HG03045 (cell line): Measurements from ENCODE around the gene PRPF31.
A peak's percentile ranks its signal among the peaks of the same experiment; 100 is the strongest.
"Not testable (repeated sequence)": the region's sequence is repeated elsewhere in the genome, so short reads cannot be mapped to it uniquely, and the experiment has no call there.

Experiments
- ATAC-seq: cut with Tn5 transposase; IDR thresholded peaks from one replicate; pipeline ENCODE4 v1.9.1; 2021; ENCODE audit warnings: mild to moderate bottlenecking, moderate library complexity; ENCODE audit not compliant: unreplicated experiment

The PRPF31 gene, protein sequence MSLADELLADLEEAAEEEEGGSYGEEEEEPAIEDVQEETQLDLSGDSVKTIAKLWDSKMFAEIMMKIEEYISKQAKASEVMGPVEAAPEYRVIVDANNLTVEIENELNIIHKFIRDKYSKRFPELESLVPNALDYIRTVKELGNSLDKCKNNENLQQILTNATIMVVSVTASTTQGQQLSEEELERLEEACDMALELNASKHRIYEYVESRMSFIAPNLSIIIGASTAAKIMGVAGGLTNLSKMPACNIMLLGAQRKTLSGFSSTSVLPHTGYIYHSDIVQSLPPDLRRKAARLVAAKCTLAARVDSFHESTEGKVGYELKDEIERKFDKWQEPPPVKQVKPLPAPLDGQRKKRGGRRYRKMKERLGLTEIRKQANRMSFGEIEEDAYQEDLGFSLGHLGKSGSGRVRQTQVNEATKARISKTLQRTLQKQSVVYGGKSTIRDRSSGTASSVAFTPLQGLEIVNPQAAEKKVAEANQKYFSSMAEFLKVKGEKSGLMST

DNA sequence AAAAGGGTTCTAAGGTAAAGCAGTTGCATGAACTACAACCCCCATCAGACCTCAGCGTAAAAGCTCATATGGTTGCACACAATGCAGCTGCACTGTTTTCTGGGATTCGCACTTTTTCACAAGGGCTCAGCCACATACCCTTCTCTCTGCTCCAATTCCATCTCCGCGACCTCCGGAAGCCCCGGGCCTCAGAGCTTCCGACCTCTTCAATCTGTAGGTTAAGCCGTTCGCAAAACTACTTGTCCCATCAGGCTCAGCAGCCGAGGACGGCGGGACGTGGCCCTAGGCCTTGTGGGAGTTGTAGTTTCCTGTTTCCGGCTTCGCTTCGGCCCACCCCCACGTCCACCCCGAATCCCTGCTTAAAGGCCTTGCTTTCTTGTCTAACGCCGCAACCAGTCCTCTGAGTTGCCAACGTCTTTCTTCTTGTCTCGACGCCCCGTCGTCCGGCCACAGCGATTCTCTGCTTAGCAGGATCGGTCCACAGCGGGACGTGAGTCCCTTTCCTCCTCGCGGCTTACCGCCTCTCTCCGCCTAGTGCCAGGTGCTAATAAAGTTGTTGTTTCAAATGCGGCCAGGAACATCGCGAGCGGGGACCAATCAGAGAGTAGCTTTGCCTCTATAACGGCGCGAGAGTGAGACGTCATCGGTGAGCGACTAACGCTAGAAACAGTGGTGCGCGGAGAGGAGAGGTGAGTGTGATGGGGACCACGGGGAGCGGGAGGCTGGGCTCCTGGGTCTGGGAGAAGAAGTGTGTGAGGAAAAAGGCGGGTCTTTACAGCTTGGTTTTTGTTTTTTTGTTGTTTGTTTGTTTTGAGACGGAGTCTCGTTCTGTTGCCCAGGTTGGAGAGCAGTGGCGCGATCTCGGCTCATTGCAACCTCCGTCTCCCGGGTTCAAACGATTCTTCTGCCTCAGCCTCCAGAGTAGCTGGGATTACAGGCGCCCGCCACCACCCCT lies at the start of gene PRPF31, which contains the start of gene TFPT:
Gene PRPF31 (plus strand): TSS at position 646 of the 955 bp plus-strand sequence. CDS start 2,525 bp downstream, outside the sequence.
Gene TFPT (minus strand): TSS at position 549 of the 955 bp plus-strand sequence. CDS start 388 bp downstream, at position 161.
- ATAC-seq = peak; percentile 72

DNA sequence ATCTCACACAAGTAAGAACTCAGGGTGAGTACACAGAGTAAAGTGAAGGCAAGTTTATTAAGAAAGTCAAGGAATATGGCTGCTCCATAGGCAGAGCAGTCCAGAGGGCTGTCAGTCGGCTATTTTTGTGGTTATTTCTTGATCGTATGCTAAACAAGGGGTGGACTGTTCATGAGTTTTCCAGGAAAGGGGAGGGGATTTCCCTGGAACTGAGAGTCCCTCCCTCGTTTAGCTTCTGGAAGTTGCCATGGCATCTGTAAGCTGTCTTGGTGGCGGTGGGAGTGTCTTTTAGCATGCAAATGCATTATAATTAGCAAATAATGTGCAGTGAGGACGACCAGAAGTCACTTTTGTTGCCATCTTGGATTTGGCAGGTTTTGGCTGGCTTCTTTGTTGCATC lies 46.1 kb upstream of the PRPF31 start:
- ATAC-seq = no peak

DNA sequence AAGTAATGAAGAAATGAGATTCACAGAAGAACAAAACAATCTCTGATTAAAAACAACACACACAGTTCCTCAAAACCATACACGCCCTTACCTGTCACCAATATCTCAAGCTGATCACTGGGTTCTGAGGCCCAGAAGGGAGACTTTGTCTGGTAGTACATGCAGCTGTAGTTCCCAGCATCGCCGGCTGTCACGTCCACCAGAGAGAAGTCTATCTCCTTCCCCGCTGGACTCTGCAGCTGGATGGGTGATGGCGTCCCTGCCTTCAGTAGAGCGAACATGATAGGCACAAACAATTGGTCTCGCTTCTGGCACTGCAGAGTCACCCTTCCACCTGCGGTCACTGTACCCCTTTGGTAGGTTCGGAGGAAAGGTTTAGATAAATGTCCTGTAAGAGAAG lies 41.7 kb upstream of the PRPF31 start:
- ATAC-seq = no peak

DNA sequence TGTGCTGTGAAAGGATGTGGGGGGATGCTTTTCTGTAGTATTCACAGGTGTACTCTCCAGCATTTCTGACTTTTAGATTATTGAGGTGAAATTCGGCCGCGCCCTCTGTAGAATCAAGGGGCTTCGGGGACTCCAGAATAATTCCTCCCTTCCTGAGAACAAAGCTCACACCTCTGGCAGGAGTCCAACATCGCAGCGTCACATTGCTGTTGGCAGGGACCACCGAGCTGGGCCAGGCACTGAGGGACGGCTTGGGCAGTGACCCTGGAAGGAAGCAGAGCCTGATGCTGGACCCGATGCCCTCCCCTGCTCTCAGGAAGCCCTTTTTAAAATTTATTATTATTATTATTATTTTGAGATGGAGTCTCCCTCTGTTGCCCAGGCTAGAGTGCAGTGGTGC lies 40.7 kb upstream of the PRPF31 start:
- no peak for ATAC-seq

DNA sequence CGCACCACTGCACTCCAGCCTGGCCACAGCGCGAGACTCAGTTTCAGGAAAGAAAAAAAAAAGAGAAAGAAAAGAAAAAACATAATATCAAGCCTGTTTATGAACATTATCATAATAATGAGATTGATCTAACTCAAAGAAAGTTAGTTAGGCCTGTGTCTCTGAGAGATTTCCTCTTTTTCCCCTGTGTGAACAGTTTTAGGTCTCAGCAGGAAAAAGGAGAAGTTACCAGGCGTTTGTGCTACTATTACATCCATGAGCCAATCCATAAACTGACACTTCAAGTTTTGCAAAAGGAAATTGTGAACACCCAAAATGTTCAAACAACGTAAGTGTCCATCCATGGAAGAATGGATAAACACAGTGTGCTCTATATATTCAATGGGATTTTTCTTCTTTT lies 38.2 kb upstream of the PRPF31 start:
- ATAC-seq = no peak

DNA sequence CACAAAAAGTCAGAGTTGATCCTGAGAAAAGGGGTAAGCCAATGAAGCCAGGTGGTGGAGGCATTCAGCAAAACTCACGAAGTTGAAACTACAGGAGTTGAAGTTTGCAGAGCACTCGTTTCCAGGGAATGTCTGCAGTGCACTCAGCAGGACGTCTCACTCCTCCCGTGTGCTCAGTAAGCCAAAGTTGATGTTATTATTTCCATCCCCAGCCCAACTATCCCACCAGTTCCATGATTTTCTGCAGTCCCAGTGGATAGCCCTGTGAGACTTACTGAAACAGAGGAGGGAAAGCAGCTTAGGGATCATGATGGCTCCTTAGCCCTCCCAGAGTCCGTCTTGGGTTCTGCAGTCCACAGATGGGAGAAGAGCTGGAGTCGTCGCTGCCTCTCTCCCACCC lies 34.5 kb upstream of the PRPF31 start, which contains the start of gene TARM1:
Gene TARM1 (minus strand): TSS at position 334 of the 400 bp plus-strand sequence. CDS start 25 bp downstream, at position 309.
- no peak for ATAC-seq

DNA sequence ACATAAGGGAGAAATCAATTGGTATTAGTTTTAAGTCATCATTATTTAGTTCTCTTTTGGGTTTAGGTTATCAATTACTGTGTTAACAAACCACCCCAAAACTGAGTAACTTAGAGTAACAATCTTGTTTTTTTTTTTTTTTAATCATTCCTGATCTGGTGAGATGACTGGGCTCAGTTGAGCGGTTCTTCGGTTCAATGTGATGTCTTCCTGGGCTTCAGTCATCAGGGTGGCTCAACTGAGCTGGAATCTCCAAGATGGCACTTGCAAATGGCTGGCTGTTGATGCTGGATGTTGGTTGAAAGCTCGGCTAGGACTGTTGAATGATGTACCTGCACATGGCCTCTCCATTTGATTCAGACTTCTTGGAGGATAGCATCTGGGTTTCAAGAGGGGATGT lies 31.1 kb upstream of the PRPF31 start:
- ATAC-seq = no peak

DNA sequence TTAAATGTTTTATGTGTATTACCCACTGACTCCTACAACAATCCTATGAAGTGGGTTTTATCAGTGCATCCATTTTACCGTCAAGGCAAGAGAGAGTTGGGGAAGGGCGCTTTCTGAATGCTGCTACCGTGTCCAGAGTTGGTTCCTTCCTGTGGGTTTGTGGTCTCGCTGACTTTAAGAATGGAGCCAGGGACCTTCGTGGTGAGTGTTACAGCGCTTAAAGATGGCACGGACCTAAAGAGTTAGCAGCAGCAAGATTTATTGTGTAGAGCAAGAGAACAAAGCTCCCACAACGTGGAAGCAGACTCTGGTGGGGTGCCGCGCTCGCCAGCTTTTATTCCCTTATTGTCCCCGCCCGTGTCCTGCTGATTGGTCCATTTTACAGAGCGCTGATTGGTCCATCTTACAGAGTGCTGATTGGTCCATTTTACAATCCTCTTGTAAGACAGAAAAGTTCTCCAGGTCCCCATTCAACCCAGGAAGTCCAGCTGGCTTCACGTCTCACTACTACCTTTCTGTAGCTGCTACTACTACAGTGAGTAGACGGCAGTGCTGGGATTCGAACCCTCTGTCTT lies 21.0 kb upstream of the PRPF31 start:
- ATAC-seq = no peak

DNA sequence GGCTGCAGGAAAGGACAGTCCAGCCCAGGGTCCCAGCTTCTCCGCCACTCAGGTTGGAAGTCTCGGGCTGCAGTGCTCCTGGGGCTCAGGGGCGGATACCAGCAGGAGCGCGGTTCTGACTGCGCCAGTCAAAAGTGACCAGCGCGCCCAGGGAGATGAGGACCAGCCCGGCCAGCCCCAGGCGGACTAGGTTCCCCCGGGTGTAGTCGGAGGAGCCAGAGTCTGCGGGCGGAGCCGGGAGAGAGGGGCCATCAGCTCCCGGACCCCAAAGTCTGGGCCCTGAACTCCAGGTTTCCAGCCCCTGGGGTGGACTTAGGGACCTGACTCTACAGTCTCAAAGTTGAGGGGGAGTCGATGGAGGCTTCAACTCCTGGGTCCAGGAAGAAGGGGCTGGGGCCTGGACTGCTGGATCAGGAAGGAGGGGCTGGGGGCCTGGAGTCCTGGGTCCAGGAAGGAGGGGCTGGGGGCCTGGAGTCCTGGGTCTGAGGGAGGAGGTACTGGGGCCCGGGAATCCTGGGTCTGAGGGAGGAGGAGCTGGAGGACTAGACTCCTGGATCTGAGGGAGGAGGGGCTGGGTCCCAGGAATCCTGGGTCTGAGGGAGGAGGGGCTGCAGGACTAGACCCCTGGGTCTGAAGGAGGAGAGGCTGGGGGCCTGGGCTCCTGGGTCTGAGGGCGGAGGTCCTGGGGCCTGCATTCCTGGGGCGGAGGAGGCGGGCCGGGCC lies 20.3 kb upstream of the PRPF31 start:
- no peak for ATAC-seq

DNA sequence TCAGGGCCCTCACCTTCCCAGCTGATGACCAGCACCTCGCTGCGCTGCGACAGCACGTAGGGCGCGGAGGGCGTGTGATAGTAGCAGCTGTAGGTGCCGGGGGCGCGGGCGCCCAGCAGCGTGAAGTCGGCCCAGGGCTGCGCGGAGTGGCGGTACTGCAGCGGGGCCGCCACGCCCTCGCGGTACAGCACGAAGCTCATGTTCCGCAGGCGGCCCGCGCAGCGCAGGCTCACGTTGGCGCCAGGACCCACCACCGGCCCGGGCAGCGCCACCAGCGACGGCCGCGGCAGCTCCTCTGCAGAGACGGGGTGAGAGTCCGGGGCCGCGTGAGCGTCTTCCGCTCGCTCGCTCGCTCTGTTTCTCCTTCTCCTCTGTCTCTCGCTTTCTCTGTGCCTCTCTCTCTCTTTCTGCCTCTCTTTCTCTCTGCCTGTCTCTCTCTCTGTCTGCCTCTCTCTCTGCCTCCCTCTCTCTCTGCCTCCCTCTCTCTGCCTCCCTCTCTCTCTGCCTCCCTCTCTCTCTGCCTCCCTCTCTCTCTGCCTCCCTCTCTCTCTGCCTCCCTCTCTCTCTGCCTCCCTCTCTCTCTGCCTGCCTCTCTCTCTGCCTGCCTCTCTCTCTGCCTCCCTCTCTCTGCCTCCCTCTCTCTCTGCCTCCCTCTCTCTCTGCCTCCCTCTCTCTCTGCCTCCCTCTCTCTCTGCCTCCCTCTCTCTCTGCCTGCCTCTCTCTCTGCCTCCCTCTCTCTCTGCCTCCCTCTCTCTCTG lies 19.5 kb upstream of the PRPF31 start:
- ATAC-seq = not testable (repeated sequence)

DNA sequence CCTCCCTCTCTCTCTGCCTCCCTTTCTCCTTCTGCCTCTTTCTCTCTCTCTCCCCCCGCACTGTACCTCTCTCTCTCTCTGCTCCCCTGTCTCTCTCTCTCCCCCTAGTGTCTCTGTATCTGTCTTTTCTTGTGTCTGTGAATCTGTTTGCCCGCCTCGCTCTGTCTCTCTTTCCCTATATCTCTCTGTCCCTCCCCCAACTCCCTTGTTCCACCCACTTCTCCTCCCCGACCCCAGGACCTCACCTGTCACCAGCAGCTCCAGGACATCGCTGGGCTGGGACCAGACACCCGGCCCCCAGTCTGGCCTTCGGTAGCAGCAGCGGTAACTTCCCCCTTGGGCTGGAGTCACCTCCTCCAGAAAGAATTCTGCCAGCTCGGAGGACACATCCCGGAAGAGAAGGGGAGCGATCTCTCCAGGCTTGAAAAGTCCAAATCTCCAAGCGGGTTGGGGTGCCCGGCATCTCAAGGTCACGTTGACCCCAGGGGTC lies 18.9 kb upstream of the PRPF31 start:
- ATAC-seq = no peak

DNA sequence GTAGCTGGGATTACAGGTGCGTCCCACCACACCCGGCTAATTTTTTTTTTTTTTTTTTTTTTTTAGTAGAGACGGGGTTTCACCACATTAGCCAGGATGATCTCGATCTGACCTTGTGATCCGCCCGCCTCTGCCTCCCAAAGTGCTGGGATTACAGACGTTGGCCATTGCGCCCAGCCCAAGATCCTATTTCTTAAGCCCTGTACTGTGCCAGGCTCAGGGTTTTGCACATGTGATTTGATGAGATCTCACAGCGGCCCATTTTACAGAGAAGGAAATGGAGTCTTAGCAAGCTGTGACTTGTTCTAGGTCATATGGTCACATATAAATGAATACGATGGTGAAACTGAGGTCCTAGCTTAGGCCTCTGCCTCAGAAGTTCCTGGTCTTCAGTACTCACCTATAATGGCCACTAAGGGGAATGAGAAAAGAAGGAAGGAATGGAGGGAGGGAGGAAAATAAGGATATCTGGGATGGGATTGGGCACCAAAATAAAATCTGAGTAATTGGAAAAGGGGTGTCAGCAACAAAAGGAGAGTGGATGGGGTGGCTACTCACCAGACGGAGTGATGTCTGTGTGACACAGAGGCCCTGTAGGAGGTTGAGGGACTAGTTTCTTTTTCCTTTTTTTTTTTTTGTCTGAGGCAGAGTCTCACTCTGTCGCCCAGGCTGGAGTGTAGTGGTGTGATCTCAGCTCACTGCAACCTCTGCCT lies 16.2 kb upstream of the PRPF31 start:
- no peak for ATAC-seq

DNA sequence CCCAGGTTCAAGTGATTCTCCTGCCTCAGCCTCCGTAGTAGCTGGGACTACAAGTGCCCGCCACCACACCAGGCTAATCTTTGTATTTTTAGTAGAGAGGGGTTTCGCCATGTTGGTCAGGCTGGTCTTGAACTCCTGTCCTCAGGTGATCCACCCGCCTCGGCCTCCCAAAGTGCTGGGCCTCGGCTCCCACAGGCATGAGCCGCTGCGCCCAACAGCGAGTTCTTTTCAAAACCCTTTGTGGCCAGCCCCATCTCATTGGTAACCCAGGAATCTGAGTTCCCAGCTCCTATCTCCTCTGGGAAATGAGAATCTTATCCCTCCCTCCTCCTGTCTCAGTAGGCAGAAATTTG lies 15.7 kb upstream of the PRPF31 start:
- not testable (repeated sequence) for ATAC-seq

DNA sequence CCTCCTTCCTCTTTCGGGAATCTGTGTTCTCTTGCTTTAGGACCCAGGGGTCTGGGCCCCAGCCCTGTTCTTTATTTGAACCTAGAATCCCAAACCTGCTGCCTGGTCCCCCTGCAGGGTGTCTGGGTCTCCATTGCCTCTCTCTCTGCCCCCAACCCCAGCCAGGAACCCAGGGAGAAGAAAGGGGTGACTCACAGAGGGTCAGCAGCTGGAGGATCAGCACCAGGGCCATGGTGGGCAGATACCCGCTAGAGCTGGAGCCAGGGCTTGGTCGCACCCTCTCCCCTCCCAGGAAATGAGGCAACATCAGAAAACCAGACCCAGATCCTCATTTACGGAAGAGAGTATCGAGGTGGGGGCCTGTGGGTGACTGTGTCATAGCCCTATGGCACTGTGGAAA lies 15.0 kb upstream of the PRPF31 start, which contains the start of gene OSCAR:
Gene OSCAR (minus strand): TSS at position 243 of the 400 bp plus-strand sequence. CDS start 11 bp downstream, at position 232.
- ATAC-seq = no peak

DNA sequence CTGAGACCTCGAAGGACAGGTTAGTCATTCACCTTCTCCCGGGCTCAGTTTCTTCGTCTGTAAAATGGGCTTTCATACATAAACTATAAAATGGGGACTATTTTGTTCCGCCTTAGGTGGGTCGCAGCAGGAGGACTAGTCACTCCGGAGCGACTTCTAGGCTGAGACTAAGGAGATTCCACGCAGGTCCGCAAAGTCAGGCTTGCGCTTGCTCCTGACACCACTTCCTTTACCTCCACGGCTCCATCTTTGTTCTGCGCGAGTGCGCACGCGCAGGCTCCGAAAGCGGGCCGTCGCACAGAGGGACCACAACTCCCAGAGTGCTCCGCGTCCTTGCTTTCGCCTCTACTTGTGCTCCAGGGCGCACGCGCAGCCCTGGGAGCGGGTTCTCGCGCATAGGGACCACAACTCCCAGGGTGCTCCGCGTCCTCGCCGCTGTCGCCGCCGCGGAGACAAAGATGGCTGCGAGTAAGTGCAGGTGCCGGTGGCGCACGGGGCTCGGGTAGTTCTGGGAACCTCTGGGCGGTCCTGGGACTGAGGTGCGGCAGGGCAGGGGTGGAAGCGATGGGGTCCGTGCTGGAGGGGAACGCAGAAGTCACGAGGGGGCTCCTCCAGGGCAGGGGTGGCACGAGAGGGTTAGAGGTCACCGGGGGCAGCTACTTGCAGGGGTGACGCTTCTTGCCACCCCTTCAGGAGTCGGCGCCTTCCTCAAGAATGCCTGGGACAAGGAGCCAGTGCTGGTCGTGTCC lies 13.0 kb upstream of the PRPF31 start, which contains the start of gene NDUFA3:
Gene NDUFA3 (plus strand): TSS at position 435 of the 749 bp plus-strand sequence. CDS start 24 bp downstream, at position 459.
- peak; percentile 92 for ATAC-seq

DNA sequence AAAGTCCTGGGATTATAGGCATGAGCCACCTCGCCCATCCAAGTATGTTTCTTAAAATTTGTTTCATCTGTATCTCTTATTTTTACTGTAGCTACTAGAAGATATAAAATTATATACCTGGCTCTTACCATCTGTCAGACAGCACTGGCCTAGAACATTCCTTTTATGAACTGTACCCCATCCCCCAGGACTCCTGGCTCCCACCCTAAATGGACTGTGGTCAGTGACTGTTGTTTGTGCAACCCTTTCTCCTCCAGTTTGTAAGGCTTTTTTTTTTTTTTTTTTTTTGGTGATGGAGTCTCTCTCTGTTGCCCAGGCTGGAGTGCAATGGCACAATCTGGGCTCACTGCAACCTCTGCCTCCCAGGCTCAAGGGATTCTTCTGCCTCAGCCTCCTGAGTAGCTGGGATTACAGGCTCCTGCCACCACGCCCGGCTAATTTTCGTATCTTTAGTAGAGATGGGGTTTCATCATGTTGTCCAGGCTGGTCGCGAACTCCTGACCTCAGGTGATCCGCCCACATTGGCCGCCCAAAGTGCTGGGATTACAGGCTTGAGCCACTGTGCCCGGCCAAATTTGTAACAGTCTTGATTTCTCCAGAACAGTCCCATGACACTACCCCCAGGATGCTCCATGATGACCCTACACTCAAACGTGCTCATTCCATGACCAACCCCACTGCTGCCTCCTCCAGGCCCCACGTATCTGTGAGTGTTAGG lies 10.4 kb upstream of the PRPF31 start:
- ATAC-seq = no peak

DNA sequence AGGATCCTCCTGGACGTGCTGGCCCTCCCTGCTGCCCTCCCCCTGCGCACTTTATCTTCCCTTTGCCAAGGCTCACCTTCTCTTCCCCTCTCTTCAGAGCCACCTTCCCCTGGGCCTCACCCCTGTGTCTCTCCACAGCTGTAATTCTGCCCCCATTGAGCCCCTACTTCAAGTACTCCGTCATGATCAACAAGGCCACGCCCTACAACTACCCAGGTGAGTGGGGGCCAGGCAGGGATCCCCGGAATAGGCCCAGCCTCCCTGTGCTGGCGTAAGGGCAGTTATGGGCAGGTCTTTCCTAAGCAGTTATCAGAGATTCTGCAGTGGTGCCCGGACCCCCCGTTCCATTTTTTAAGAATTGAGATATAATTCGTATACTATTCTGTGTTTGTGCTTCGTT lies 9.8 kb upstream of the PRPF31 start:
- ATAC-seq = no peak
